Fibroblast of pulmonary artery (primary cell): Measurements from ENCODE around the gene SORCS2.

Experiments used
- DNase-seq: peaks from one replicate; pipeline ENCODE4 v3.0.0-alpha.2; 2010; ENCODE audit warnings: low read depth
- H3K4me3 ChIP-seq: replicated peaks from 2 replicates; pipeline ENCODE4 v1.5.1; 2011; ENCODE audit warnings: low read depth, mild to moderate bottlenecking, control low read depth, low read length, moderate library complexity
- TF ChIP-seq, protein P1 (sequence below): IDR thresholded peaks from 2 replicates; pipeline ENCODE4 v1.5.1; 2011; ENCODE audit warnings: mild to moderate bottlenecking, control low read depth, low read length, inconsistent platforms; ENCODE audit errors: missing control alignments

Gene SORCS2

DNA sequence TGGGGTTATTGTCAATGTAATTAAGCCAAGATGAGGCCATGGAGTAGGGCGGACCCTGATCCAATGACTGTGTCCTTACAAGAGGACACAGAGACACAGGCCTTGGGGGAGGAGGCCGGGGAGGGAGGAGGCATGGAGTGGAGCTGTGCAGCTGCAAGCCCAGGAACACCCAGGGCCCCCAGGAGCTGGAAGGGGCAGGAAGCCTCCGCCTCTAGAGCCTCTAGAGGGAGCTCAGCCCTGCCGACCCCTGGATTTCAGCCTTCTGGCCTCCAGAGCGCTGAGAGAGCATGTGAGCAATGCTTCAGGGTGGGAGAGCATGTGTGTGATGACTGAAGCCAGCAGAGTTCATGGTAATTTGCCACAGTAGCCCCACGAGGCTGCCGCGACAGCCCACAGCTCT is 512.7 kb downstream of the SORCS2 start:
- no peak overlapping the region for H3K4me3 ChIP-seq
- no peak for DNase-seq
- TF ChIP-seq, protein P1, sequence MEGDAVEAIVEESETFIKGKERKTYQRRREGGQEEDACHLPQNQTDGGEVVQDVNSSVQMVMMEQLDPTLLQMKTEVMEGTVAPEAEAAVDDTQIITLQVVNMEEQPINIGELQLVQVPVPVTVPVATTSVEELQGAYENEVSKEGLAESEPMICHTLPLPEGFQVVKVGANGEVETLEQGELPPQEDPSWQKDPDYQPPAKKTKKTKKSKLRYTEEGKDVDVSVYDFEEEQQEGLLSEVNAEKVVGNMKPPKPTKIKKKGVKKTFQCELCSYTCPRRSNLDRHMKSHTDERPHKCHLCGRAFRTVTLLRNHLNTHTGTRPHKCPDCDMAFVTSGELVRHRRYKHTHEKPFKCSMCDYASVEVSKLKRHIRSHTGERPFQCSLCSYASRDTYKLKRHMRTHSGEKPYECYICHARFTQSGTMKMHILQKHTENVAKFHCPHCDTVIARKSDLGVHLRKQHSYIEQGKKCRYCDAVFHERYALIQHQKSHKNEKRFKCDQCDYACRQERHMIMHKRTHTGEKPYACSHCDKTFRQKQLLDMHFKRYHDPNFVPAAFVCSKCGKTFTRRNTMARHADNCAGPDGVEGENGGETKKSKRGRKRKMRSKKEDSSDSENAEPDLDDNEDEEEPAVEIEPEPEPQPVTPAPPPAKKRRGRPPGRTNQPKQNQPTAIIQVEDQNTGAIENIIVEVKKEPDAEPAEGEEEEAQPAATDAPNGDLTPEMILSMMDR: no peak

DNA sequence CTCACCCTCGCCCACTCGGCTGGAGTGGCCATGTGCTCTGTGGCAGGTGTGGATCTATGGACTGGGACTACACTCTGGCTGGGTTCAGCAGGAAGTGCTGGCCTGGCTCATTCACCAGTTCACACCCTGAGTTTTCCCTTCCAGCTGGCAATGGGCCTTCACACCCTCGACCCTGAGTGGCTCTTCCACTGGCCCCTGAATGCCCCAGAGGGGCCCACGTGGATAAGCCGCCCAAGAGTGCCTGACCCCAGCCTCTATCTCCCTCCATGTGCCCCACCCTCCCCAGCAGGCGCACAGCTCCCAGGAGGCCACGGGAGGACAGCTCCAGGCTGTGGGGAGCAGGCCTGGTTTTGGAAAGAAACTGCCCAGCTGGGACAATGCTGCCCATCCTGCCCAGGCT is 513.3 kb downstream of the SORCS2 start:
- no peak for DNase-seq
- TF ChIP-seq, protein P1: no peak
- H3K4me3 ChIP-seq: no peak overlapping the region

DNA sequence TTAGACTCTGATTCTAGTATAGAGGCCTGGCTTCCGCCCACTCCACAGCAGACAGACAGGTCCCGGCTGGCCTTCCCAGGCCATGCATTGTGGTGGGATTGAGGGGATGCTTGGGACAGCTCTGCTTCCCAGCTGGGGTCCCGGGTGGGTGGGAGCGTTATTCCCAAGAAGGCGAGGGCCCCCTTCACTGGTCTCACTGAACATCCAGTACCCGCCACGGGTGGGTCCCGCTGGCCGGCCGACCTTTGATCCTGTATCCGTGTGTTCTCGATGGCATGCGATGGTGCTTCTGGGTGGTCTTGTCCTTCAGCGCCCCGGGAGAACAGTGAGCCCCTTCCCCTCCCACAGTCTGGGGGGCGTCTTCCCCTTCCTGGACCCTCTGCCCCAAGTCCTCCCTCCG is 515.9 kb downstream of the SORCS2 start:
- no peak for DNase-seq
- no peak overlapping the region for H3K4me3 ChIP-seq
- TF ChIP-seq, protein P1: no peak

DNA sequence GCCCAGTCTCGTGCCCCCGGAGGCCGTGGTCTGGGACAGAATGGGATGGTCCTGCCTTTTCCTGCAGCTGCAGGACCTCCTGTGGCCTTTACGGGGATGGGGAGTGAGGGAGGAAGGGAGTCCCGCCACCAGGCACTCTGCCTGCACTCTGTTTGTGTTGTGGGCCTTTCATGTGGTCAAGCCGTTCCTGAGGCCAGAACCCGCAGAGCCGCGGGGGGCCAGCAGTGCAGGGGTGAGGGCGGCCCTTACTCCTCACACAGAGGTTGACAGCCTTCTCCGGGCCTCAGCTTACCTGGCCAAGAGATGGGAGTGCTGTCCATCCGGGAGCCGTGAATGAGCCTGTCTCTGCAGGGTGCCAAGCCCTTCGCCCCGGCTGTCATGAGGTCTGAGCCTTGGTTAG is 516.6 kb downstream of the SORCS2 start:
- no peak overlapping the region for H3K4me3 ChIP-seq
- no peak for DNase-seq
- TF ChIP-seq, protein P1: no peak

DNA sequence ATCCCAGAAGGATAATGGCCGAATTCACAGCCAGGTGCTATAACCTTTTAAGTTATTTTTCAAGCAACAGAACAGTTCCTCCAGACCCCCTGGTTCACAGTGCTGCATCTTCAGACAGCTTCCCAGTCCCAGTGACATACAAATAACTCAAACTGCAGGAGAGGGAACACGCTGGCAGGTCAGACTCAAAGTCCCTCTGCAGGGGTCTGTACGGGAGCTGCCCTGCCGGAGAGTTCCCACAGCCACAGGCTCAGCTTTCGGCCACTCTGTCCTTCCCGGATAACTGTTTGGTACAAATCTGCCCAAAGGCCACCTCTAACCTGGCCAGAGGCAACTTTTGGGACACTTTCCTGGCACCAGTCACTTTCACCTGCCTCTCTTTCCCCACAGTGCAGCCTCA is 517.1 kb downstream of the SORCS2 start:
- no peak for DNase-seq
- H3K4me3 ChIP-seq: no peak overlapping the region
- TF ChIP-seq, protein P1: no peak

DNA sequence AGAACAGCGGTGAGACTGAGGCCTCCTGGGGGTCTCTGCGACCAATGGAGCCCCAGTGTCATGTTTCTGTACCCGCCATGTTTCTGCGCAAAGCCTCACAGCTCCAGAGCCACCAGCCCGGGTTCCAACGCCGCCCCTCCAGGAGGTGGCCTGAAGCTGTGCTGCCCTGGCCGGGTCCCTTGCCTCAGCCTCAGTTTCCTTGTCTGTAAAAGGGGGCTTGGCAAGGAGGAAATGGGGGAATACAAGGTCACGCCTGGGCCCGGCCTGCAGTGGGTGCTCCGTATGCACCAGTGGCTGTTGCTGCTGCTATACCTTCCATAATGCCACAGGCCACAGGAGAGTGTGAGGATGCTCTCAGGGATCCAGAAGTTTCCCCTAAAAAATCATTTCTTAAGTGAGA is 517.8 kb downstream of the SORCS2 start:
- H3K4me3 ChIP-seq: no peak overlapping the region
- DNase-seq: no peak
- TF ChIP-seq, protein P1: no peak

DNA sequence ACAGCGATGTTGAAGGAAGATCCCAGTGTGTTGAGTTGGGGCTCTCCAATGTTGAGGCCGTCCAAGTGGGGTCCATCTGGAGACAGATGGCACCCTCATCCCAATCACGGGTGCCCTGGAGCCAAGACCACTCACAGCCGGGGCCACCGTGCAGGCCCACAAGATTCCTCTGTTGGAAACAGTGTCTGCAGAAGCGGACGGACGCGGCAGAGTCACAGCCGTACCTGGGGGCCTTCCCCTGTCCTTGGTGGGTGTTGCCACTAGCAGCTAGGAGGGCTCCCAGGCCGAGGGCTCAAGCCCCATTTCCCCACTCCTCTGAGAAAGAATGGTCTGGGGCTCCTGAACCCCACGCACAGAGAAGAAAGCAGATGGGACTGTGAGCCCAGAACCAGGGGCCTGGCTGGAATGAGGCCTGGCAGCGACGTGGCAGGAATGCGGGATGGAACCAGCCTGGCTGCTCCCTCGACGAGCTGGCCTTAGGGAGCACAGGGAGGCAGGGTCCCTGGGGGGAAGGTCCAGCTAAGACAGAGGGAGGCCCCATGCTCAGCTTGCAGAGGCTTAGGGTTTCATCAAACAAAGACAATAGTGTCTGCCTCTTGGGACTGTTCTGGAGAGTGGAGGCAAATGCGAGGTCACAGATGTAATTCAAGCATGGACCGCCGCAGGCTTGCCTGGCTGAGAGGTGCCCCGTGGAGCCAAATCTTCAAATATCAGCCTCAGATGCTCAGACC is 518.4 kb downstream of the SORCS2 start:
- H3K4me3 ChIP-seq: no peak overlapping the region
- no peak for DNase-seq
- TF ChIP-seq, protein P1: no peak
